Mesendoderm (in vitro differentiated cells): ENCODE data around the gene LYRM2.
A peak's percentile ranks its signal among the peaks of the same experiment; 100 is the strongest.

Experiments
- DNase-seq: peaks from one replicate; pipeline ENCODE4 v3.0.0; 2013
- H2AK5ac ChIP-seq: 2 replicates; pipeline ENCODE4 v1.6.1; 2013; ENCODE audit warnings: low read length, inconsistent platforms
- H2BK120ac ChIP-seq: 2 replicates; pipeline ENCODE4 v1.6.1; 2013; ENCODE audit warnings: low read depth, mild to moderate bottlenecking, low read length, moderate library complexity, mixed read lengths
- H2BK15ac ChIP-seq: replicated peaks from 2 replicates; pipeline ENCODE4 v1.6.1; 2013; ENCODE audit warnings: low read depth, mild to moderate bottlenecking, moderate library complexity
- H2BK5ac ChIP-seq: 2 replicates; pipeline ENCODE4 v1.6.1; 2013; ENCODE audit warnings: low read length, inconsistent platforms
- H3K18ac ChIP-seq: 2 replicates; pipeline ENCODE4 v1.6.1; 2013; ENCODE audit warnings: mild to moderate bottlenecking, low read length, mixed read lengths
- H3K23ac ChIP-seq: one replicate; pipeline ENCODE4 v1.6.1; 2013; ENCODE audit warnings: low read length
- H3K27ac ChIP-seq: 2 replicates; pipeline ENCODE4 v1.5.1; 2013; ENCODE audit warnings: low read depth, mild to moderate bottlenecking, inconsistent platforms, low read length, moderate library complexity
- H3K27me3 ChIP-seq: 2 replicates; pipeline ENCODE4 v1.6.1; 2013; ENCODE audit warnings: low read length, control low read depth, mild to moderate bottlenecking, inconsistent platforms; ENCODE audit not compliant: insufficient read depth, poor library complexity
- H3K36me3 ChIP-seq: 2 replicates; pipeline ENCODE4 v1.6.1; 2013; ENCODE audit warnings: low read length, inconsistent platforms; ENCODE audit not compliant: control insufficient read depth, insufficient read depth
- H3K4ac ChIP-seq: one replicate; pipeline ENCODE4 v1.6.1; 2013; ENCODE audit warnings: low read depth, mild to moderate bottlenecking, low read length, moderate library complexity
- H3K4me1 ChIP-seq: 2 replicates; pipeline ENCODE4 v1.6.1; 2013; ENCODE audit warnings: low read depth, low read length, inconsistent platforms; ENCODE audit not compliant: control insufficient read depth
- H3K4me2 ChIP-seq: 2 replicates; pipeline ENCODE4 v1.6.1; 2013; ENCODE audit warnings: low read length
- H3K4me3 ChIP-seq: 2 replicates; pipeline ENCODE4 v1.5.1; 2013; ENCODE audit warnings: mild to moderate bottlenecking, low read length
- H3K56ac ChIP-seq: one replicate; pipeline ENCODE4 v1.6.1; 2013; ENCODE audit warnings: low read length
- H3K79me1 ChIP-seq: 2 replicates; pipeline ENCODE4 v1.6.1; 2013; ENCODE audit warnings: low read length, inconsistent platforms
- H3K79me2 ChIP-seq: 2 replicates; pipeline ENCODE4 v1.6.1; 2013; ENCODE audit warnings: mild to moderate bottlenecking, low read length; ENCODE audit not compliant: control insufficient read depth, insufficient read depth
- H3K9ac ChIP-seq: 2 replicates; pipeline ENCODE4 v1.6.1; 2013; ENCODE audit warnings: low read length, inconsistent platforms
- H4K5ac ChIP-seq: one replicate; pipeline ENCODE4 v1.6.1; 2013; ENCODE audit warnings: low read length
- H4K8ac ChIP-seq: one replicate; pipeline ENCODE4 v1.6.1; 2013; ENCODE audit warnings: low read depth, mild to moderate bottlenecking, control low read depth, low read length, moderate library complexity
- WGBS: extraction: QIAGEN DNeasy Blood & Tissue Kit; methylation state at CpG from one replicate; pipeline ENCODE4 v1.1.7; 2013; ENCODE audit warnings: low lambda C conversion rate, missing lambda C conversion rate; ENCODE audit not compliant: insufficient coverage; ENCODE audit errors: extremely low coverage; 5-methylcytosine and 5-hydroxymethylcytosine counted together

Gene LYRM2

DNA sequence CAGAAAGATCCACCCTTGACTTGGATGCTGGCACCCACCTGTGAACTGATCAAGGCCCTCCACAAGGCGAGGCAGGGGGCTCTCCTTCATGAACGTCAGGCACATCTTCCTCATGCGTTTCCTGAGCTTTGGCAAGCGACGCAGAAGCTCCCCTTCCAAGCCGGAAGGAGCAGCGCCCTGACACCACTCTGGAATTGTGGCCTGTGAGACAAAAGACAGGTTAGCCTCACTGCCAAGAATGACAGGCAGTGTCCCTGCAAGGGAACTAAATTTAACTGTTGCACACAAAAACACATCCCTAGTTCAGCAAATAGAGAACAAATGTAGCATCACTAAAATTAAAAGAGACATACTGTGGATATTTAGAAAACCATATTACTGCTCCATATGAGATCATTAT, 42.0 kb upstream of the LYRM2 start:
- H3K9ac ChIP-seq = no peak overlapping the region
- DNase-seq = no peak
- H2BK5ac ChIP-seq = no peak overlapping the region
- no peak overlapping the region for H3K4ac ChIP-seq
- H3K18ac ChIP-seq = no peak overlapping the region
- no peaks in the 10 kb centered on the region for H3K27me3 ChIP-seq
- H2BK120ac ChIP-seq = no peak overlapping the region
- no peak overlapping the region for H2BK15ac ChIP-seq
- H3K4me3 ChIP-seq = no peak overlapping the region
- peaks cover 30% of the 10 kb centered on the region for H3K36me3 ChIP-seq
- H3K79me1 ChIP-seq = no peaks in the 10 kb centered on the region
- H4K5ac ChIP-seq = no peak overlapping the region
- H3K79me2 ChIP-seq = no peaks in the 10 kb centered on the region
- peaks cover 3% of the 10 kb centered on the region for H3K4me1 ChIP-seq
- H3K23ac ChIP-seq = no peak overlapping the region
- no peak overlapping the region for H3K4me2 ChIP-seq
- H4K8ac ChIP-seq = no peak overlapping the region
- H3K27ac ChIP-seq = no peak overlapping the region
- no CpG with 5 or more reads among the region's 7 CpGs for WGBS
- H2AK5ac ChIP-seq = no peak overlapping the region
- H3K56ac ChIP-seq = no peak overlapping the region

DNA sequence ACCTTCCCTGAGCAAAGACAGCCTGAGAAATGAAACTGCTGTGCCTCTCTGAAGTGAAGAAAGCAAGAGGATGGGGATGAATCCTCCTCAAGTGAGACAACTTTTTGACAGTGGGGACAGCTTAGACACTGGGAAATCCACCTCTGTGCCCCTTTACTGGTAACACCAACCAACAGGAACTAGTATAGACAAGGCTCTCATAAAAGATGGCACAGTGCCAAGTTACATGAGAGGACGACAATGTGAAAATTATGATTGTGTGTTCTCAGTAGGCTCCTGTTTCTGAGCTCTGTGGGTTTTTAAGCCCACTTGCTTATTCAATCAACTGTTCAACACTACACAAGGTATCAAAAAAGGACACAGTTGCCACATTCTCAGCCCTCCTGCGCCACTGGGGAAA, 41.6 kb upstream of the LYRM2 start:
- Histone ChIP-seq H3K79me1 (no peaks in the 10 kb centered on the region), H2BK15ac (no peak overlapping the region), H3K79me2 (no peaks in the 10 kb centered on the region), H3K27ac (no peak overlapping the region), H2BK5ac (no peak overlapping the region), H2BK120ac (no peak overlapping the region), H3K23ac (no peak overlapping the region), H3K4me2 (no peak overlapping the region), H3K18ac (no peak overlapping the region), H3K27me3 (no peaks in the 10 kb centered on the region), H3K56ac (no peak overlapping the region), H4K5ac (no peak overlapping the region), H3K4me1 (peaks cover 3% of the 10 kb centered on the region), H4K8ac (no peak overlapping the region), H3K4ac (no peak overlapping the region), H2AK5ac (no peak overlapping the region), H3K36me3 (peaks cover 31% of the 10 kb centered on the region), H3K9ac (peak overlapping the region; percentile 9), H3K4me3 (no peak overlapping the region)
- no CpG with 5 or more reads among the region's 2 CpGs for WGBS
- DNase-seq = no peak

DNA sequence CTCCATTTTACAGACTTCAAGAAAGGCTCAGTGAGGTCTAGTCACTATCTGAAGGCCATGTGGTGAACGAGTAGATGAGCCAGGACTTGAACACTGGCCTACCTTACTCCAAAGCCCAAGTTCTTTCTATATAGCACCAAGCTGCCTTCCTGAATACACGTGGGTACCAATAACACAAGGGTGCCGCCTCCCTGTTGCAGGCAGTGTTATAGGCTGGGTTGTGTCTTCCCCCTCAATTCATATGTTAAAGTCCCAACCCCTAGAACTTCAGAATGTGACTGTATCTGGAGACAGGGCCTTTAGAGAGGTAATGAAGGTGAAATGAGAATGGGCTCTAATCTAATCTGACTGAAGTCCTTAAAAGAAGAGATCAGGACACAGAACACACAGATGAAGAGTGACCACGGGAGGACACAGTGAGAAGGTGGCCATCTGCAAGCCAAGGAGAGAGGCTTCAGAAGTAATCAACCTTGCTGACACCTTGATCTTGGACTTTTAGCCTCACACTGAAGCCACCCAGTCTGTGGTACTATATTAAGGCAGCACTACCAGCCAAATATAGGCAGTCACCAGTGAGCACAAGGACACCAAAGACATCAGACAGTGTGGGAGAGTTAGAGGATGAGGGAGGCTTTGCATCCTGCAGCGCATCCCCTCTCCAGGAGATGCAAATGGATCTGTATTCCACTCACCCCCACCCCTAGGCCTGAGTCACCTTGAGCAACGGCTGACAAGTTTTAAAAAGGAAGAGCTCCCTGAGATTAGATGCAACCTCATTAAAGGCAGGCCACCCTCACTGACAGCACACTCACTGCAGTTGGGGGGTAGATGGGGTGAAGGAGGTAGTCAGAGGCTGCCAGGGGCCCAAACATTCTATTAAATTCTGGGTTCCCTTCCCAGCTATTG, 40.9 kb upstream of the LYRM2 start:
- Histone ChIP-seq H3K4me1 (peaks cover 3% of the 10 kb centered on the region), H3K79me1 (no peaks in the 10 kb centered on the region), H3K79me2 (no peaks in the 10 kb centered on the region), H2BK5ac (no peak overlapping the region), H3K4me2 (no peak overlapping the region), H2BK120ac (no peak overlapping the region), H3K23ac (no peak overlapping the region), H2AK5ac (no peak overlapping the region), H3K4ac (no peak overlapping the region), H4K8ac (no peak overlapping the region), H3K18ac (no peak overlapping the region), H3K36me3 (peaks cover 31% of the 10 kb centered on the region), H3K27ac (no peak overlapping the region), H4K5ac (no peak overlapping the region), H3K27me3 (no peaks in the 10 kb centered on the region), H3K4me3 (no peak overlapping the region), H3K9ac (peak overlapping the region; percentile 9), H3K56ac (peak overlapping the region; percentile 45), H2BK15ac (no peak overlapping the region)
- peak; percentile 33 for DNase-seq
- no CpG with 5 or more reads among the region's 6 CpGs for WGBS

DNA sequence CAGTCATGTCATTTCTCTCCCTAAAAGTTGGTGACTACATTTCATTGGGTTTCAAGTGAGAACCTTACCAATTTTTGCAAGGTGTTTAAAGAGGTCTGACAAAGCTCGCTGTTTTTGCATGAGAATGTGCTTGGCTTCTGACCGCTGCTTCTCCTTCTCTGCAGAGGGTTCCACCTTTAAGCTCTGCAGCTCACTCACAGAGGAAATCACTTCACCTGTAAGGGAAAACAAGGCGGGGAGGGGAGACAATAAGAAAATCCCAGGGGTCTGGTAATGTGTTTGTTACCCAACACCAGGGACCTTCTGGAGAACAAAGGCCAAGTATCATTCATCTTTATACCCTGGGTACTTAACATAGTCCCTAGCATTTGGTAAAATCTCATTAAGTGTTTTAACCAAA, 40.0 kb upstream of the LYRM2 start:
- H2BK15ac ChIP-seq = no peak overlapping the region
- no peaks in the 10 kb centered on the region for H3K79me1 ChIP-seq
- no peak overlapping the region for H4K5ac ChIP-seq
- no peak overlapping the region for H3K4ac ChIP-seq
- no peak overlapping the region for H2BK5ac ChIP-seq
- H2AK5ac ChIP-seq = no peak overlapping the region
- H3K36me3 ChIP-seq = peaks cover 32% of the 10 kb centered on the region
- H3K27ac ChIP-seq = no peak overlapping the region
- DNase-seq = peak; percentile 17
- WGBS = no CpG with 5 or more reads among the region's 3 CpGs
- no peak overlapping the region for H2BK120ac ChIP-seq
- no peak overlapping the region for H3K4me3 ChIP-seq
- H4K8ac ChIP-seq = no peak overlapping the region
- H3K4me2 ChIP-seq = no peak overlapping the region
- no peak overlapping the region for H3K18ac ChIP-seq
- H3K4me1 ChIP-seq = peaks cover 3% of the 10 kb centered on the region
- no peaks in the 10 kb centered on the region for H3K27me3 ChIP-seq
- H3K9ac ChIP-seq = no peak overlapping the region
- no peaks in the 10 kb centered on the region for H3K79me2 ChIP-seq
- no peak overlapping the region for H3K56ac ChIP-seq
- H3K23ac ChIP-seq = no peak overlapping the region

DNA sequence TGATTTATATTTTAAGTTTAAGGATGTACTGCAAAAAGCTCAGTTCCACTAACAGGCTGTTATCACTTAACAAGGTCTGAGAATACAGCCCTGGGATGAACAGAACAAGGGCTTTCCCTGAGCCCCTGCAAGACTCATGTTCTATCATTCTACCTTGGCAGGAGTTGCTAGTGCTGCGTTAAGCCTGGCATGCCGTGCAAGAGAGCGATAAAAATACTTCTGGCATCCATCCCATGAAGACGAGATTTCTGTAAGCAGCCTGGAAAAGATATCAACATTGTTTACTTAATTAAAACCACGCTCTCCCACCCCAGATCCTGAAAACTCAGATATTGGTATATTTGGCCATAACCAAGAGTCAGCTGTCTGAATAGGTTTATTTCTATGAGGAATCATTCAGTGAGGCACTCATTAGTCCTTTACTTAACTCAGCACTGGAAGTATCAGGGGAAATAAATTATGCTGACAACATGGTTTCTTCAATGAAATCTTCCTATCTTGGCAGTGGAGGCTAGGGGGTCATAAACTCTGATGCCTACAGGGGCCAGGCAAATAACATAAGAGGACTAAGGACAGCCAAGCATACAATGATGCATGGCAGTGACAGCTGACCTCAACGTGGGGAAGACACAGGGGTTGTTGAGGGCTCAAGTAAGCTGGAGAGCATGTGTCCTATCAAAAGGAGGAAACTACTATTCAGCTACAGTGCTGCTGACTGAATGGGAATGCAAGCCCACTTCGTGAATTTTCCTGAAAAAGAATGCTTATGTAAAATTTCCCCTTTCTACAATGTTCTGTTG, 37.6 kb upstream of the LYRM2 start:
- H3K9ac ChIP-seq = no peak overlapping the region
- H3K4me2 ChIP-seq = no peak overlapping the region
- H2AK5ac ChIP-seq = no peak overlapping the region
- no peak overlapping the region for H3K23ac ChIP-seq
- H2BK15ac ChIP-seq = no peak overlapping the region
- H3K36me3 ChIP-seq = peaks cover 35% of the 10 kb centered on the region
- no peak overlapping the region for H4K8ac ChIP-seq
- H3K79me1 ChIP-seq = no peaks in the 10 kb centered on the region
- no peak overlapping the region for H4K5ac ChIP-seq
- peaks cover 3% of the 10 kb centered on the region for H3K4me1 ChIP-seq
- H2BK120ac ChIP-seq = no peak overlapping the region
- H3K56ac ChIP-seq = no peak overlapping the region
- WGBS = no CpG with 5 or more reads among the region's 7 CpGs
- H2BK5ac ChIP-seq = no peak overlapping the region
- no peak overlapping the region for H3K4ac ChIP-seq
- H3K27ac ChIP-seq = no peak overlapping the region
- no peaks in the 10 kb centered on the region for H3K27me3 ChIP-seq
- H3K79me2 ChIP-seq = no peaks in the 10 kb centered on the region
- no peak overlapping the region for H3K4me3 ChIP-seq
- DNase-seq = no peak
- no peak overlapping the region for H3K18ac ChIP-seq
